GM21360 (cell line): Measurements from ENCODE around the gene MACROH2A2.

Experiments
- ATAC-seq: cut with Tn5 transposase; IDR thresholded peaks from one replicate; pipeline ENCODE4 v1.9.1; 2021; ENCODE audit warnings: mild to moderate bottlenecking, moderate library complexity; ENCODE audit not compliant: unreplicated experiment

Gene MACROH2A2

GRCh38 chr10:70125918-70126552 is 73.4 kb downstream of the MACROH2A2 start:
- no peak for ATAC-seq

GRCh38 chr10:70126700-70127395 is 74.2 kb downstream of the MACROH2A2 start:
- ATAC-seq = no peak

GRCh38 chr10:70130878-70131559 is 78.4 kb downstream of the MACROH2A2 start:
- no peak for ATAC-seq

- ATAC-seq = no peak
Measured at GRCh38 chr10:70131560-70131937, 78.9 kb downstream of the MACROH2A2 start.

GRCh38 chr10:70132098-70133029 is 79.7 kb downstream of the MACROH2A2 start, which contains the start of gene AIFM2:
AIFM2 (minus strand) TSS chr10:70132825; CDS start chr10:70124084, 8,741 bp downstream.
- peak; percentile 62 for ATAC-seq

GRCh38 chr10:70135046-70135445 is 82.4 kb downstream of the MACROH2A2 start:
- no peak for ATAC-seq

GRCh38 chr10:70135684-70136083 is 83.0 kb downstream of the MACROH2A2 start:
- no peak for ATAC-seq

- no peak for ATAC-seq
Measured at GRCh38 chr10:70137135-70137534, 84.5 kb downstream of the MACROH2A2 start.

GRCh38 chr10:70137927-70138883 is 85.6 kb downstream of the MACROH2A2 start:
- no peak for ATAC-seq

- ATAC-seq = no peak
Measured at GRCh38 chr10:70139151-70139996, 86.7 kb downstream of the MACROH2A2 start.

- ATAC-seq = no peak
Measured at GRCh38 chr10:70139997-70140250, 87.3 kb downstream of the MACROH2A2 start.

- ATAC-seq = no peak
Measured at GRCh38 chr10:70140297-70140696, 87.7 kb downstream of the MACROH2A2 start.

- no peak for ATAC-seq
Measured at GRCh38 chr10:70142555-70142954, 89.9 kb downstream of the MACROH2A2 start.

- no peak for ATAC-seq
Measured at GRCh38 chr10:70144372-70145110, 91.9 kb downstream of the MACROH2A2 start.

GRCh38 chr10:70145166-70145665 is 92.6 kb downstream of the MACROH2A2 start:
- peak; percentile 21 for ATAC-seq

GRCh38 chr10:70145666-70146488 is 93.2 kb downstream of the MACROH2A2 start:
- ATAC-seq = peak; percentile 52

GRCh38 chr10:70146489-70147258 is 94.0 kb downstream of the MACROH2A2 start, which contains the start of gene TYSND1:
TYSND1 (minus strand) TSS chr10:70146700; CDS start chr10:70146586, 114 bp downstream.
- peak; percentile 84 for ATAC-seq
